ENCODE data around the gene STIMATE. TPM values are rescaled to one million over a fixed set of nuclear protein-coding genes. Genes with fewer than 3 reads are reported as not detected.

STIMATE gene
- total RNA-seq, 1 experiment from 2014 or later: 15.7 TPM

- DNase-seq (ENCODE audit: low read depth, low spot score): no peak
- ChIA-PET CTCF (no interaction called here), POLR2A (interaction anchor here (0.6 kb wide), 1 partner anchor 95 kb away, joined by 3 read pairs; no protein-coding TSS in a partner anchor)
- ATAC-seq: no peak
- Histone ChIP-seq H3K36me3 (ENCODE audit: control insufficient read depth, insufficient read depth, low read length) (no peaks in the 10 kb centered on the region), H3K27me3 (ENCODE audit: control insufficient read depth, insufficient read depth, low read length) (no peaks in the 10 kb centered on the region), H3K9me3 (ENCODE audit: control insufficient read depth, insufficient read depth, low read depth, low read length) (no peaks in the 10 kb centered on the region), H3K4me1 (ENCODE audit: control insufficient read depth, insufficient read depth, low read length) (peaks cover 23% of the 10 kb centered on the region), H3K4me3 (ENCODE audit: low read depth in 2 of 2, low read length in 2 of 2) (no peak overlapping the region), H3K27ac (ENCODE audit: low read length) (no peak overlapping the region)
- in situ Hi-C loops (cut with HindIII; ENCODE audit: low pct_unique_long_range_greater_than_20kb, low sequenced_read_pairs): no loop called here
- TF ChIP-seq CTCF (IDR thresholded peaks at IDR 0.05) (no peak), REST (IDR thresholded peaks at IDR 0.05; ENCODE audit: insufficient read depth in 1 of 2, low read depth in 2 of 2, low read length in 1 of 2) (no peak), POLR2AphosphoS5 (IDR thresholded peaks at IDR 0.05; ENCODE audit: low read depth, low read length) (no peak), SIN3A (IDR thresholded peaks at IDR 0.05; ENCODE audit: borderline replicate concordance, insufficient read depth, low read depth, low read length) (no peak), TCF7L2 (IDR thresholded peaks at IDR 0.05; ENCODE audit: low read depth, low read length) (no peak)
- intact Hi-C loops (cut with micrococcal nuclease; ENCODE audit: unreplicated experiment): no loop called here
- BruUV-seq (replicated peaks): no TSS peak
Measured at GRCh38 chr3:52890735-52891134, 6.6 kb downstream of the STIMATE start.

GRCh38 chr3:52889901-52890300 is 7.4 kb downstream of the STIMATE start:
- POLR2A ChIA-PET: interaction anchor here (0.6 kb wide), 1 partner anchor 96 kb away, joined by 3 read pairs; no protein-coding TSS in a partner anchor
- no peak for ATAC-seq
- Histone ChIP-seq H3K27ac (ENCODE audit: low read length) (no peak overlapping the region), H3K27me3 (ENCODE audit: control insufficient read depth, insufficient read depth, low read length) (no peaks in the 10 kb centered on the region), H3K4me1 (ENCODE audit: control insufficient read depth, insufficient read depth, low read length) (peaks cover 20% of the 10 kb centered on the region), H3K4me3 (ENCODE audit: low read depth in 2 of 2, low read length in 2 of 2) (no peak overlapping the region), H3K36me3 (ENCODE audit: control insufficient read depth, insufficient read depth, low read length) (no peaks in the 10 kb centered on the region), H3K9me3 (ENCODE audit: control insufficient read depth, insufficient read depth, low read depth, low read length) (no peaks in the 10 kb centered on the region)
- DNase-seq (ENCODE audit: low read depth, low spot score): no peak
- TF ChIP-seq REST (IDR thresholded peaks at IDR 0.05; ENCODE audit: insufficient read depth in 1 of 2, low read depth in 2 of 2, low read length in 1 of 2) (no peak), SIN3A (IDR thresholded peaks at IDR 0.05; ENCODE audit: borderline replicate concordance, insufficient read depth, low read depth, low read length) (no peak), POLR2AphosphoS5 (IDR thresholded peaks at IDR 0.05; ENCODE audit: low read depth, low read length) (no peak), CTCF (IDR thresholded peaks at IDR 0.05) (no peak), TCF7L2 (IDR thresholded peaks at IDR 0.05; ENCODE audit: low read depth, low read length) (no peak)
- intact Hi-C loops (cut with micrococcal nuclease; ENCODE audit: unreplicated experiment) (no loop called here), in situ Hi-C loops (cut with HindIII; ENCODE audit: low pct_unique_long_range_greater_than_20kb, low sequenced_read_pairs) (no loop called here)
- CTCF ChIA-PET: no interaction called here
- BruUV-seq (replicated peaks): no TSS peak

All from Panc1 (cell line).